GM21390 (cell line): Measurements from ENCODE around the gene ITGB3BP.
"Not testable (repeated sequence)": the region's sequence is repeated elsewhere in the genome, so short reads cannot be mapped to it uniquely, and the experiment has no call there.

Experiments used
- ATAC-seq: cut with Tn5 transposase; IDR thresholded peaks from one replicate; pipeline ENCODE4 v1.9.1; 2021; ENCODE audit not compliant: unreplicated experiment

The ITGB3BP gene

DNA sequence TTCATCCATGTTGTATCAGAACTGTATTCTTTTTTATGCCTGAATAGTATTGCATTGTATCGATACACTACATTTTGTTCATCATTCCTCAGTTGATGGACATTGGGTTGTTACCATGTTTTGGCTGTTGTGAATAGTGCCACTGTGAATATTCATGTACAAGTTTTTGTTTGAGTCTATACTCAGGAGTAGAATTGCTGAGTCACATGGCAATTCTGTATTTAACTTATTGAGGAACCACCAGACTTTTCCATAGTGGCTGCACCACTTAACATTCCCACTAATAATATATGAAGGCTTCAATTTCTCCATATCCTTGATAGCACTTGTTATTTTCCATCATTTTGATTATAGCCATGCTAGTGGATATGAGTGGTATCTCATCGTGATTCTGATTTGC, 99.4 kb downstream of the ITGB3BP start:
- no peak for ATAC-seq

DNA sequence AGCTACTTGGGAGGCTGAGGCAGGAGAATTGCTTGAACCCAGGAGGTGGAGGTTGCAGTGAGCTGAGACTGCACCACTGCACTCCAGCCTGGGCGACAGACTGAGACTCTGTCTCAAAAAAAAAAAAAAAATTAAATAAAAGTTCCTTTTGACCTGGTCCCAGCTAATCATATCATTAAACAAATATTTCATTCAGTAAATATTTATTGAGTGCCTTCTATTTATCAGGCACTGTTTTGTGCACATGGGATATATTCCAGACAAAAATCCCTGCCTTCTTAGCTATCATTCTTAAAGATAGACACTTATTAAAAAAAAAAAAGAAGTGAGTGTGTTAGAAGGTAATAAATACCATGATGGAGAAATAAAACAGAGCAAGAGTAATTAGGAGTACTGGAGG, 102.3 kb downstream of the ITGB3BP start:
- ATAC-seq = not testable (repeated sequence)

DNA sequence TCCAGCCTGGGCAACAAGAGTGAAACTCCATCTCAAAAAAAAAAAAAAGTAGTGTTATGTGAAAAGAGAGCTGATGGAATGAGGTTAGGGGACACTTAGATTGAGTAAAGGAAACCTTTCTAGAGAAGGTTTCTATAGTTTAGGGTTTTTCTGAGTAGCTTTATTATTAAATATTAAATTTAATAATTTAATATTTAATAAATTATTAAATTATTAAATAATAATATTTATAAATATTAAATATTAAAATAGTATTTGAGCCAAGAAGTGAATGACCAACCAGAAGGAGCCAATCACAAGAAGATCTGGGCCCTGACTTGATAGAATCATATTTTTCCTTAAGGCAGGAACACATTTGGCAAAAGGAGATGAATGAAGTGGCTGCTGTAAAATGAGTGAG, 104.9 kb downstream of the ITGB3BP start:
- no peak for ATAC-seq

DNA sequence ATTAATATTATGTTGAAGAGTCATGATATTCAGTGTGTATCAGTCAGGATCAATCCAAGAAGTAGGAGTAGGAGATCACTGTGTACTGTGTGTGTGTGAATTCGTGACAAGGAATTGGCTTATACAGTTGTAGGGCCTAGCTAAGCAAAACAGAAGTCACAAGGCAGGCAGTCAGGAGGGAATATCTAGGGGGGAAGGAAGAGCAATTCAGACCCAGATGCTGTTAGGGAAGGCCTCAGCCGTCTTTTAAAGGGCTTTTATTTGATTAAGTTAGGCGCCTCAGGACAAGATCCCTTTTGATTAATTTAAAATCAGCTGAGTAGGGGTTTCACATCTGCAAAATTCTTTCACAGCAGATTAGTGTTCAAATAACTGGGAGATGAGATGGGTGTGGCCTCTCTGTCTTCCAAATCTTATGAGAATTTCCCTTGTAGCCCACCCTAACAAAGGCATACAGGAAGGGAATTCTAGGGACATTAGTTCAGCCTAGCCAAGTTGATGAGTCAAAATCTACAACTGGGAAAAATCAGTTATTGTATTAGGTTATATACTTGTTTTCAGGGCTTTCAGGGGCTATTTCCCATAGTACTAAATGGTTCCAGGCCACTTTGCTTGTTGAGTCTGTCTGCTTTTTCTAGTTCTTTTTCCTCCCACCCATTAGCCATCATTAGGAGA, 108.2 kb downstream of the ITGB3BP start:
- no peak for ATAC-seq

DNA sequence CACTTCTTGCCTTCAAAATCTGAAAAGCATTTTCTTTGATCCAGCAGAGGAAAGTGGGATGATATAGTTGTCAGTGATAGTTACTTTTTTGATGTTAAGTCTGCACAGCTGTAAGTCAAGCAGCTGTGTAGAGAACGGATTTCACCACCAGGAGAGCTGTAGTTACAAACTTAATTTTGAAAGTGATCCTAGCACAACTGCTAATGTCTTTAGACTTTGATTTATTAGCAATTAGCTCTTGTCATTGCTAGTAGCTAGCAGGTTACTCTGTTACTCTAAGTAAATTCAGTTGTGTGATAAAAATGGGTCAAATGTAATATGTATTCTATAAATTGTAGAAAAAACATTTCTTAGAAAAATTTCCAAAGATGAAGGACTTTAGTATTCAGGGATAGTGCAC, 109.6 kb downstream of the ITGB3BP start:
- ATAC-seq = no peak

DNA sequence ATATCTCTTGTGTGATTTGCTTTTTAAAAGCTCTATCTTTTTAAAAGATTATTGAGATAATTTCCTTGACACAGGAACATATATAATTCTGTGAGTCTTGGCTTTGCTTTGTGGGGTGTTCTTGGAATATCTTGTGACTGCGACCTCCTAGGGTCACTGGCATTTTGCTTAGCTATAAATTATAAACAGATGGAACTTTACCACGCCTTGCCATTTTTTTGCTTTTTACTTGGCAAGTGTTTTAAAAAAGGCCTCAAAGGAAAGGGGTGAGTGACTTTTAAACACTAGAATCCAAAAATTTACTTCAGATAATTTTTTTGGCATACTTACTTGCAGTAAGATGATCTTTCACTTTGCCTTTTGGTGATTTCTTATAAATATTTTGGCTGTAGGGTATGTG, 112.0 kb downstream of the ITGB3BP start:
- no peak for ATAC-seq

DNA sequence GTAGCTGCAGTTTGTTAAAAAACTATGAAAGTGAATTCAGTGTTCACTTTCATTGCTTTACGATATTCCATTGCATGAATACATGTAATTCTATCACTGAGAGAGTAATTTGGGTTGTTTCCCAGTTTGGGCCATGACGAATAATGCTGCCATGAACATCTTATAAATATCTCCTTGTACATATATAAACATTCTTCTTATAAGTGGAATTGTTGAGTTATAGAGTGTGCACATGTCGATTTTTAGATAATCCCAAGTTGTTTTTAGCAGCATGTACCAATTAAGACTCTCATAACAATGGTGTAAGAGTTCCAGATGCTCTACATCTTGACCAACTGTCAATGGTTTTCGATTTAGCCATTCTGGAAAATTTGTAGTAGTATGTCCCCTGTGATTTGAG, 114.7 kb downstream of the ITGB3BP start:
- no peak for ATAC-seq

DNA sequence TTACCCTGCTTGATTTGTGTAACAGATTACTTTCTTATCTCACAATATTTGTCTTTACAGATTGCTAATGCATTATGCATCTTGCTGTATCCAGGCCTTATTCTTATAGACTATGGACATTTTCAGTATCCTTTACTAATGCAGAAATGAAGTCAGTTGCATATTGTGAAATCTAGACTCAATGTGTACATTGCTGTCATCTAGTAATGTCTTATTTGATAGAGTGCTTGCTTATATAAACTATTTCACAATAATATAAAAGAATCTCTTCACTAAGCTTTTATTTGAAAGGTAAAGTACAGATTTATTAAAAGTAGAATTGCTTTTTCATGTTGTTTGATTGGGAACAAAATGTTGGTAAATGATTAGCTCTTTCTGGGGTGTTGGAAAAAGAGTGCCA, 116.0 kb downstream of the ITGB3BP start:
- ATAC-seq = no peak

DNA sequence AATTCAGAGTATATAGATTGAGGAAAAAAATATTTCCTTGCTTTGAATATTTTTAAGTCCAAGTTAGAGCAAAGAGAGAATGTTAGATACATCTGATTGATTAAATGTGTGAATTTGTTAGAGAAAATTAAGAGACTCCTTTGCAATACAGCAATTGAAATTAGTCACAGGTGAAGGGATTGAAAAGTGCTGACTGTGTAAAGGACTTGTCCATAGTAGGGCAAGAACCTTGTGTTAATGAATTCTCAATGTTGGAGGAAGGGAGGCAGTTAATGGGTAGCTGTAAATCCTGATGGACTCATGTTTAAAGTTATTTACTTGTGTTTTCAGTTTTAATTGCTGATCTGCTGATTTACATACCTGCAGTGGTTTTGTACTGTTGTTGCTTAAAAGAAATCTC, 117.0 kb downstream of the ITGB3BP start:
- no peak for ATAC-seq

DNA sequence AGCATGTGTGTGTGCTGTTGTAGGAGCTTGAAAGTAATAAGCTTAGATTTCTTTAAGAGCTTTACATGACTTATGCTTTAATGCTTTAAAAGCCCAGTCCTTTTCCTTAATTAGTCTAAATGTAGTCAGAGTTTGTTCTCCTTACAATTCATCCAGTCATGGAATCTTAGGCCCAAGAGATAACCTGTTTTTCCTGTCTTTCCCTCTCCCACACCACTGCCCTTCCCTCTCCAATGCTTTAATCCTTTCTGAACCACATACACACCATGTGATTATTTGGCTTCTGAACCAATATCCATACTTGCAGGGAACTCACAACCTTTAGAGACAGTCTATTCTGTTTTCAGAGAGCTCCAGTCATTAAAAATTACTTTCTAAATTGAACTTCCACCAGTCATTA, 118.0 kb downstream of the ITGB3BP start:
- ATAC-seq = no peak

DNA sequence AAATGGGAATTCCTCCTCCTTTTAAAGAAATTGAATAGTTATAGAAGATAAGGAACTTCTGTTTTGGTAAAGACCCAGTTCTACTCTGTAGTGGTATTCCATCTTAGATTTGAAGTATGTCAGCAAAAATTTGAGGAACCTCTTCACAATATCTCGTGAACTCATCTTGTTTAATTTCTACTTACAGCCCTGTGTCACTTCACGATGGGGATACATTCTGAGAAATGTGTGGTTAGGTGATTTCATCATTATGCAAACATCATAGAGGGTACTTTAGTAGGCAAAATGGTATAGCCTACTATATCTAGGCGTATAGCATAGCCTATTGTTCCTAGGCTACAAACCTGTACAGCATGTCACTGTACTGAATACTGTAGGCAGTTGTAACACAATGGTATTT, 119.6 kb downstream of the ITGB3BP start:
- no peak for ATAC-seq

DNA sequence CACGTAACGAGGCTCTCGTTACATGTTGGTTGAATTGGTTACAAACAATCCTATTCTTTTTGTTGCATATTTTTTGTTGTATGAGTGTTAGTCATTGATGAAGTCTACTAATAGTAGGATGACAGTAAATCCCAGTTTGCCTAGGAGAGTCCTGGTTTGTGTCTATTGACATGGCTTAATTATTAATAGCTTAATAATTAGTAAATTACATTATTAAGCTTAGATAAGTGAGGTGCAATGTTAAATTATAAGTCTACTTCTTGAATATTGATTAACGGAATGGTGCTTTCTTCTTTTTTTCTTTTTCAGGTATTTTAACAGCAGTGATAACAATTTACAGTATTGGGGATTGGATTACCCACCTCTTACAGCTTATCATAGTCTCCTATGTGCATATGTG, 121.1 kb downstream of the ITGB3BP start:
- ATAC-seq = no peak
